ENCODE results near the gene AUTS2. TPM values are rescaled to one million over a fixed set of nuclear protein-coding genes. Genes with fewer than 3 reads are reported as not detected.

The AUTS2 gene
- total RNA-seq, 1 donor from 2014 or later = 80.6 TPM

DNA sequence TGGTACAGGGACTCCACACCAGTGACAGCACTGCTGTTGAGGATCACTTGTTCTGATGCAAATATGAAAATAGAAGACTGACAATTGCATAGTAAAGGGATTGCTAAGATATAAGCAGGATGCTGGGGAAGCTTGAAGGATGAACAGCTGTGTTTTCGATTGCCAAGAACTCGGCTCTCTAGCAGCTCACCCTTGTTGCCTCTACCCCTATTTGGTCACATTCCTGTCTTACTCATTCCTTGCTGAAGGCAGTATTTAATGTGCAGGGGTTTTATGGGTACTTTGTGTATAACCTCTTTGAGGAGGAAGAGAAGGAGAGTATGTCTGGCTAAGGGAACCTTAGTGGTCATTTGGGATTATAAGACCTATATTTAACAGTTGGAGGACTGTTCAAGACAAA, 218.8 kb downstream of the AUTS2 start:
- no peak for TF ChIP-seq CTCF (IDR thresholded peaks at IDR 0.05)
- no peaks in the 10 kb centered on the region for H3K27me3 Mint-ChIP-seq (ENCODE audit: unreplicated experiment)
- H3K4me3 Mint-ChIP-seq (ENCODE audit: unreplicated experiment) = no peak overlapping the region
- peaks cover 64% of the 10 kb centered on the region for H3K4me1 Mint-ChIP-seq (ENCODE audit: unreplicated experiment)
- no peaks in the 10 kb centered on the region for H3K36me3 Mint-ChIP-seq (ENCODE audit: unreplicated experiment)
- peak overlapping the region; percentile 83 for H3K27ac Mint-ChIP-seq (ENCODE audit: unreplicated experiment)
- no peak for DNase-seq (ENCODE audit: extremely low spot score, unreplicated experiment)
- H3K9me3 Mint-ChIP-seq (ENCODE audit: unreplicated experiment) = no peaks in the 10 kb centered on the region

GRCh38 chr7:69817841-69818635, 219.8 kb downstream of the AUTS2 start:
- Mint-ChIP-seq H3K27me3 (ENCODE audit: unreplicated experiment) (no peaks in the 10 kb centered on the region), H3K36me3 (ENCODE audit: unreplicated experiment) (no peaks in the 10 kb centered on the region)

DNA sequence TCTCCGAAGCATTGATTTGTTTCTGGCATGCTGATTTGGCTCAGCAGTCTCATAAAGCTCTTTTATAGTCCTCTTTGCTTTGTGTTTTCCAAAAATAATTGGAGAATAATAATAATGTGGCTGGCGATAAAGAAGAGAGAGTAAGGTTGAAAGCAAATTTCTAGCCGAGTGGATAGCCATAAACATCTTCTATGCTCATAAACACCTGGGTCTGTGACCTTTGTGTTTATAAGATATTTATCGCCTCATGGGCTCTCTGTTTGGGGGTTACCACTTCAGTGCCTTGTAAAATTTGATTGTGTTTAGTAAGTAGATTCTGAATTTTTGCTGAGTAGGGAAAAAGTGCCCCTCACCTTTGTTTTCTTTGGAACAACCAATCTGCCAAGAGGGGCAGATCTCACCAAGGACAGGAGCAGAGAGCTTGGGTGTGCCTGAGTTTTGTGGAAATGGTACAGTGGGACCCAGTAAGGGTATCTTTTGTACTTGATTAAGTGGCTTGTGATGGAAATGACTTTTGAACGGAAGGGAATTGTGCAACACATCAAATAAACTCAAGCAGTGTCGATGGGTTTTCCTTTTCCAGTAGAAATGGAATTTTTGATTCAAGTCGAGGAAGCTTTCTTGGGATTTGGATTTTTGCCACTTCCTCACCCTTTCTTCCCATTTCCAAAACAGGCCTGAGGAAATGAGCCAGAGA, 220.5 kb downstream of the AUTS2 start:
- no peaks in the 10 kb centered on the region for H3K36me3 Mint-ChIP-seq (ENCODE audit: unreplicated experiment)
- no peaks in the 10 kb centered on the region for H3K27me3 Mint-ChIP-seq (ENCODE audit: unreplicated experiment)
- H3K4me3 Mint-ChIP-seq (ENCODE audit: unreplicated experiment) = no peak overlapping the region
- no peaks in the 10 kb centered on the region for H3K9me3 Mint-ChIP-seq (ENCODE audit: unreplicated experiment)
- no peak for TF ChIP-seq CTCF (IDR thresholded peaks at IDR 0.05)
- no peak for DNase-seq (ENCODE audit: extremely low spot score, unreplicated experiment)
- H3K4me1 Mint-ChIP-seq (ENCODE audit: unreplicated experiment) = peaks cover 63% of the 10 kb centered on the region
- no peak overlapping the region for H3K27ac Mint-ChIP-seq (ENCODE audit: unreplicated experiment)

More at GRCh38 chr7:69817841-69818635, 219.8 kb downstream of the AUTS2 start:
- H3K4me3 Mint-ChIP-seq (ENCODE audit: unreplicated experiment) = no peak overlapping the region
- no peak for TF ChIP-seq CTCF (IDR thresholded peaks at IDR 0.05)
- peak overlapping the region; percentile 83 for H3K27ac Mint-ChIP-seq (ENCODE audit: unreplicated experiment)
- H3K9me3 Mint-ChIP-seq (ENCODE audit: unreplicated experiment) = no peaks in the 10 kb centered on the region
- peaks cover 66% of the 10 kb centered on the region for H3K4me1 Mint-ChIP-seq (ENCODE audit: unreplicated experiment)
- no peak for DNase-seq (ENCODE audit: extremely low spot score, unreplicated experiment)

DNA sequence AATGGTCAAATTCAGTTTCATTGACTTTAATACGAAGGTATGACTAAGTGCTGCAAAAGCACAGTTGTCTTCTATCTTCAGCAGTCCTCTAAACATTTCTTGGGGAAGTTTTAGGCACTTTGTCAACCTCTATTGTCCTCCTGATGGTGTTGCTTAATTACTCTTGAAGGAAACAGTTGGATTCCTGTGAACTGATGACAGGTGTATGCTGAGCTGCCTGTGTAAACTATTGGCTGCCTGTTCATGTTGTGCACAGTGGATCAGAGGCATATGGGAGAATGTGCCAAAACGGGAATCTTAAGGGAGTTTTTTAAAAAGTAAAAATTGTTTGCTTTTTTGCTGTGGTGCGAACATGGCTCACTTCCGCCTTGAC, 221.0 kb downstream of the AUTS2 start:
- Mint-ChIP-seq H3K27me3 (ENCODE audit: unreplicated experiment) (no peaks in the 10 kb centered on the region), H3K4me1 (ENCODE audit: unreplicated experiment) (peaks cover 60% of the 10 kb centered on the region), H3K27ac (ENCODE audit: unreplicated experiment) (no peak overlapping the region), H3K4me3 (ENCODE audit: unreplicated experiment) (no peak overlapping the region), H3K36me3 (ENCODE audit: unreplicated experiment) (no peaks in the 10 kb centered on the region), H3K9me3 (ENCODE audit: unreplicated experiment) (no peaks in the 10 kb centered on the region)
- TF ChIP-seq CTCF (IDR thresholded peaks at IDR 0.05) = no peak
- DNase-seq (ENCODE audit: extremely low spot score, unreplicated experiment) = no peak

GRCh38 chr7:69820479-69821192, 222.4 kb downstream of the AUTS2 start:
- Mint-ChIP-seq H3K27ac (ENCODE audit: unreplicated experiment) (no peak overlapping the region), H3K27me3 (ENCODE audit: unreplicated experiment) (no peaks in the 10 kb centered on the region), H3K9me3 (ENCODE audit: unreplicated experiment) (no peaks in the 10 kb centered on the region), H3K4me1 (ENCODE audit: unreplicated experiment) (peaks cover 66% of the 10 kb centered on the region), H3K4me3 (ENCODE audit: unreplicated experiment) (no peak overlapping the region), H3K36me3 (ENCODE audit: unreplicated experiment) (no peaks in the 10 kb centered on the region)
- TF ChIP-seq CTCF (IDR thresholded peaks at IDR 0.05) = no peak
- DNase-seq (ENCODE audit: extremely low spot score, unreplicated experiment) = no peak
